ENCODE measurements around the gene IL17C. TPM values are rescaled to one million over a fixed set of nuclear protein-coding genes. Genes with fewer than 3 reads are reported as not detected.

IL17C gene
- total and polyA plus RNA-seq, 9 of the 15 experiments (the other 6 are each of a cell fraction or from before 2014, with no cell fraction given) = not detected

DNA sequence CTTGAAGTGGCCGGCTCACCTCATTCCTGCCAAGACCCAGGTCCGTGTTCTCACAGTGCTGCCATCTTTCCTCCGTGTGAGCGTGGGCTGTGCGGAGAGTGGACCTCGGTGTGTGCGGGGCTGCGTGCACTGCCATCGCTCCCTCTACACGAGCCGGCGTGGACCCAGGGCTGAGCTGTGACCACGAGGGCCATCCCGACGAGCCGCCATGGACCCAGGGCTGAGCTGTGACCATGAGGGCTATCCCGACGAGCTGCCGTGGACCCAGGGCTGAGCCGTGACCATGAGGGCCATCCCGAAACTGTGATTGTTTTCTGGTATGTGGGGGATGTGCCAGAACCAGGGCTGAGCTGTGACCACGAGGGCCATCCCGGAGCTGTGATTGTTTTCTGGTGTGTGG, 33.4 kb downstream of the IL17C start:
- no peak overlapping the region for H3K4me2 ChIP-seq (ENCODE audit: insufficient read depth, low read length)
- H3K36me3 ChIP-seq (ENCODE audit: control insufficient read depth, insufficient read depth, low read length) = peaks cover 7% of the 10 kb centered on the region; the same call in 2 of the 3 replicates
- intact Hi-C loops (cut with micrococcal nuclease) (no loop called here), in situ Hi-C loops (cut with MboI) (no loop called here)
- H2AFZ ChIP-seq (ENCODE audit: low read depth, low read length) = no peak overlapping the region
- no peaks in the 10 kb centered on the region for H4K20me1 ChIP-seq (replicated peaks; ENCODE audit: control insufficient read depth, insufficient read depth, low read length)
- H3K9ac ChIP-seq (ENCODE audit: insufficient read depth in 1 of 2, low read depth in 2 of 2, low read length in 2 of 2) = peak overlapping the region in 1 of 2 experiments; percentile 44; a peak in 1 of 4 replicates
- H3K9me1 ChIP-seq (ENCODE audit: control insufficient read depth, insufficient read depth, low read length) = no peaks in the 10 kb centered on the region
- FAIRE-seq = no peak
- H3K4me3 ChIP-seq = no peak overlapping the region
- H3K27ac ChIP-seq (ENCODE audit: extremely low read depth, low read depth, low read length) = no peak overlapping the region
- BruUV-seq (replicated peaks) = no TSS peak
- H3K4me1 ChIP-seq (replicated peaks in 1 of 2; ENCODE audit: control insufficient read depth in 2 of 2, insufficient read depth in 2 of 2, low read length in 2 of 2) = peaks cover 0 to 24% of the 10 kb centered on the region in 2 experiments; a peak in 2 of 5 replicates
- no peaks in the 10 kb centered on the region for H3K27me3 ChIP-seq (ENCODE audit: control insufficient read depth in 2 of 2, insufficient read depth in 2 of 2, low read length in 2 of 2)
- H3K9me3 ChIP-seq (replicated peaks; ENCODE audit: control insufficient read depth, insufficient read depth, low read depth, low read length) = no peaks in the 10 kb centered on the region
- TF ChIP-seq POLR2G (IDR thresholded peaks at IDR 0.05; ENCODE audit: low read depth, low read length) (peak; percentile 58), TAF9B (IDR thresholded peaks at IDR 0.05; ENCODE audit: partially characterized antibody) (no peak)
- no peak for DNase-seq (ENCODE audit: extremely low read depth in 1 of 4, low spot score in 3 of 4)
- CTCF ChIA-PET (ENCODE audit: low intra/inter-chr PET ratio) = no interaction called here
- no peaks in the 10 kb centered on the region for H3K79me2 ChIP-seq (ENCODE audit: control insufficient read depth, insufficient read depth, low read length)
- WGBS (ENCODE audit: insufficient coverage, low coverage, missing lambda C conversion rate) = 66% methylated on average over 23 of the region's 23 CpGs
- POLR2A ChIA-PET = interaction anchor here (0.5 kb wide), 1 partner anchor 47 kb away, joined by 3 read pairs; no protein-coding TSS in a partner anchor
- no peak for ATAC-seq

DNA sequence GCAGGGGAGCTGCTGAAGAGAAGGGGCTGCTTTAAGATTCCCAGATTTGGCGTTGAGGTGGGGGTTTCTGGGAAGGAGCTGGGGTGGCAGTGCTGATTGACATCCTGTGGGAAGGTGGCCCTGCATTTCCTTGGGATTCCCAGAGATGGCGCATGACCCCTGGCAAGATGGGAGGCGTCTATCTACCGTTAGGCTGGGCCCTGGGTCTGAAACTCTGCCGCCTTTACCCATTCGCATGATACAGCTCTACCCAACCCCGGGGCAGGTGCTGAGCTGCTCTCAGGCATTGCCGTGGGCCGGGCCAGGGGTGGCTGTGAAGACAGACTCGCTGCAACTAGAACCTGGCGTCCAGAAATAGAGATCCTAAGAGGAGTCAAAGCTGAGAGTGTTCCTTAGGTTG, 34.4 kb downstream of the IL17C start:
- H3K4me1 ChIP-seq (replicated peaks in 1 of 2; ENCODE audit: control insufficient read depth in 2 of 2, insufficient read depth in 2 of 2, low read length in 2 of 2) = peaks cover 0 to 23% of the 10 kb centered on the region in 2 experiments; a peak in 2 of 5 replicates
- no peaks in the 10 kb centered on the region for H3K9me3 ChIP-seq (replicated peaks; ENCODE audit: control insufficient read depth, insufficient read depth, low read depth, low read length)
- peaks cover 7% of the 10 kb centered on the region; the same call in 2 of the 3 replicates for H3K36me3 ChIP-seq (ENCODE audit: control insufficient read depth, insufficient read depth, low read length)
- peak; percentile 60 for ATAC-seq
- H3K4me3 ChIP-seq = no peak overlapping the region
- in situ Hi-C loops (cut with MboI) = no loop called here
- peak overlapping the region in 1 of 2 experiments; percentile 31; a peak in 1 of 4 replicates for H3K9ac ChIP-seq (ENCODE audit: insufficient read depth in 1 of 2, low read depth in 2 of 2, low read length in 2 of 2)
- no peak overlapping the region for H3K4me2 ChIP-seq (ENCODE audit: insufficient read depth, low read length)
- intact Hi-C loops (cut with micrococcal nuclease) = no loop called here
- FAIRE-seq = peak; percentile 60
- no peaks in the 10 kb centered on the region for H3K27me3 ChIP-seq (ENCODE audit: control insufficient read depth in 2 of 2, insufficient read depth in 2 of 2, low read length in 2 of 2)
- H3K9me1 ChIP-seq (ENCODE audit: control insufficient read depth, insufficient read depth, low read length) = no peaks in the 10 kb centered on the region
- no peak for DNase-seq (ENCODE audit: extremely low read depth in 1 of 4, low spot score in 3 of 4)
- POLR2A ChIA-PET = no interaction called here
- H2AFZ ChIP-seq (ENCODE audit: low read depth, low read length) = no peak overlapping the region
- TF ChIP-seq, protein P1, sequence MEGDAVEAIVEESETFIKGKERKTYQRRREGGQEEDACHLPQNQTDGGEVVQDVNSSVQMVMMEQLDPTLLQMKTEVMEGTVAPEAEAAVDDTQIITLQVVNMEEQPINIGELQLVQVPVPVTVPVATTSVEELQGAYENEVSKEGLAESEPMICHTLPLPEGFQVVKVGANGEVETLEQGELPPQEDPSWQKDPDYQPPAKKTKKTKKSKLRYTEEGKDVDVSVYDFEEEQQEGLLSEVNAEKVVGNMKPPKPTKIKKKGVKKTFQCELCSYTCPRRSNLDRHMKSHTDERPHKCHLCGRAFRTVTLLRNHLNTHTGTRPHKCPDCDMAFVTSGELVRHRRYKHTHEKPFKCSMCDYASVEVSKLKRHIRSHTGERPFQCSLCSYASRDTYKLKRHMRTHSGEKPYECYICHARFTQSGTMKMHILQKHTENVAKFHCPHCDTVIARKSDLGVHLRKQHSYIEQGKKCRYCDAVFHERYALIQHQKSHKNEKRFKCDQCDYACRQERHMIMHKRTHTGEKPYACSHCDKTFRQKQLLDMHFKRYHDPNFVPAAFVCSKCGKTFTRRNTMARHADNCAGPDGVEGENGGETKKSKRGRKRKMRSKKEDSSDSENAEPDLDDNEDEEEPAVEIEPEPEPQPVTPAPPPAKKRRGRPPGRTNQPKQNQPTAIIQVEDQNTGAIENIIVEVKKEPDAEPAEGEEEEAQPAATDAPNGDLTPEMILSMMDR (IDR thresholded peaks at IDR 0.05 in 2 of 3, conservative IDR thresholded peaks at IDR 0.05 in 1 of 3; ENCODE audit: insufficient read depth in 2 of 3, low read depth in 1 of 3, low read length in 3 of 3) = peak; percentile 40 to 55 (median 54); a peak in 5 of 6 replicates
- TF ChIP-seq RAD21 (CRISPR knock-in tag; conservative IDR thresholded peaks at IDR 0.05 in 1 of 2, IDR thresholded peaks at IDR 0.05 in 1 of 2) (peak in 1 of 2 experiments; percentile 53; a peak in 3 of 4 replicates), IRF2 (CRISPR knock-in tag; IDR thresholded peaks at IDR 0.05) (no peak)
- TF ChIP-seq, protein P2, sequence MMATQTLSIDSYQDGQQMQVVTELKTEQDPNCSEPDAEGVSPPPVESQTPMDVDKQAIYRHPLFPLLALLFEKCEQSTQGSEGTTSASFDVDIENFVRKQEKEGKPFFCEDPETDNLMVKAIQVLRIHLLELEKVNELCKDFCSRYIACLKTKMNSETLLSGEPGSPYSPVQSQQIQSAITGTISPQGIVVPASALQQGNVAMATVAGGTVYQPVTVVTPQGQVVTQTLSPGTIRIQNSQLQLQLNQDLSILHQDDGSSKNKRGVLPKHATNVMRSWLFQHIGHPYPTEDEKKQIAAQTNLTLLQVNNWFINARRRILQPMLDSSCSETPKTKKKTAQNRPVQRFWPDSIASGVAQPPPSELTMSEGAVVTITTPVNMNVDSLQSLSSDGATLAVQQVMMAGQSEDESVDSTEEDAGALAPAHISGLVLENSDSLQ (IDR thresholded peaks at IDR 0.05) = peak; percentile 58; the same call in 1 of the 2 replicates
- no TSS peak for BruUV-seq (replicated peaks)
- no peaks in the 10 kb centered on the region for H4K20me1 ChIP-seq (replicated peaks; ENCODE audit: control insufficient read depth, insufficient read depth, low read length)
- CTCF ChIA-PET (ENCODE audit: low intra/inter-chr PET ratio) = interaction anchor here (1.0 kb wide), 1 partner anchor 25 kb away, joined by 3 read pairs; no protein-coding TSS in a partner anchor
- 61% methylated on average over 11 of the region's 11 CpGs for WGBS (ENCODE audit: insufficient coverage, low coverage, missing lambda C conversion rate)
- no peak overlapping the region for H3K27ac ChIP-seq (ENCODE audit: extremely low read depth, low read depth, low read length)
- no peaks in the 10 kb centered on the region for H3K79me2 ChIP-seq (ENCODE audit: control insufficient read depth, insufficient read depth, low read length)

Data from K562 (cell line).